ENCODE results near the gene MEGF11.

The MEGF11 gene

DNA sequence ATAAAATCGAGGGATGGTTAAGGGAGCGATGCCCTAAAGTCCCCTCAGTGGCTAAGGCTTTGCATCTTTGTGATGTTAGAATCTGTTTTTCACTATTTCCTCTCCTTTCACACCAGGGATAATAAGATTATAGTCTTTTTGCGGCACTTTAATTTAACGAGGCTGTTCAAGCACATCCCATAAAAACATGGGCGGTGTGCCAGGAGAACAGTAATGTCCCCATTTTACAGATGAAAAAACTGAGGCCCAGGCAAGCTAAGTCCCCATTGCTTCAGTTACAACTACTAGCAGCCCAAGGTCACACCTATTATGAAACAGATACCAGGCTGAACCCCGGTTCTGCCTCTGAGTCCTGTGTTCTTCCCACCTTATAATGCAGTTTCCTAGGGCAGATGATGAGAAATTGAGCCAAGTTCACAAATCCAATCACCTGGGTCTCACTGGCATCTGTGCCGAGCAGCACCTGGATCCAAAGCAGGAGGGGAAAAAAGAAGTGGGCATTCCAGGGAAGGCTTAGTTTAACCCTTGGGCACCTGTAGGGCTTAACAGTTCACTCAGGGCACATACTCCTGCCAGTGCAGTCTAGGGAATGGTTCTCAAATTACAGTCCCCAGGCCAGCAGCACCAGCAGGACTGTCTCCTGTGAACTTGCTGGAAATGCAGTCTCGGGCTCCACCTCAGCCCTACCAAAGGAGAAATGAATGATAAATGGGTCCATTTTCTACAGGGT, 215.0 kb downstream of the MEGF11 start:
- DNase-seq (ENCODE audit: low spot score) = no peak
- FAIRE-seq = no peak

GRCh38 chr15:66036859-66037258, 216.7 kb downstream of the MEGF11 start:
- no peak for DNase-seq (ENCODE audit: low spot score)
- no peak for FAIRE-seq

- no peak for FAIRE-seq
- no peak for DNase-seq (ENCODE audit: low spot score)
These were observed 217.6 kb downstream of the MEGF11 start for GRCh38 chr15:66035901-66036300.

DNA sequence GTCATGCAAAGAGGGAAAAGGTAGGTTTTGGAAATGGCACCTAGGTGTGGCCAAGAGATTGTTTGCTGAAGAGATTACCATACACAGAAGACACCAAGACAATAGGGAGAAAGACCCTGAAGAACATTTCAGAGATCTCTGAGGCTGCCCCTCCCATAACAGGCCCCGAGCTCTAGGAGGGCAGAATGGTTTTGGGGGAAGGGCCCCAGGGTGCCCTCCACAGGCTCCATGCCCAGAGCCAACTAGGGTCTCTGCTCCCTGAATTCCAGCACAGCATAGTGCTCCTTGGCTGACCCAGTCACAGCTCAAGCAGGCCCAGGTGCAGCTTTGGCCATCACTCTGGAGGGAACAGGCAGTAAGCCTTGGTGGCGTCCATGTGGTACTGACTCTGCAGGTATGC, 220.4 kb downstream of the MEGF11 start:
- FAIRE-seq (peak; percentile 66), DNase-seq (ENCODE audit: low spot score) (no peak)

GRCh38 chr15:66032006-66032405, 221.5 kb downstream of the MEGF11 start:
- FAIRE-seq (no peak), DNase-seq (ENCODE audit: low spot score) (no peak)

GRCh38 chr15:66030650-66031049, 222.9 kb downstream of the MEGF11 start:
- FAIRE-seq (no peak), DNase-seq (ENCODE audit: low spot score) (no peak)

DNA sequence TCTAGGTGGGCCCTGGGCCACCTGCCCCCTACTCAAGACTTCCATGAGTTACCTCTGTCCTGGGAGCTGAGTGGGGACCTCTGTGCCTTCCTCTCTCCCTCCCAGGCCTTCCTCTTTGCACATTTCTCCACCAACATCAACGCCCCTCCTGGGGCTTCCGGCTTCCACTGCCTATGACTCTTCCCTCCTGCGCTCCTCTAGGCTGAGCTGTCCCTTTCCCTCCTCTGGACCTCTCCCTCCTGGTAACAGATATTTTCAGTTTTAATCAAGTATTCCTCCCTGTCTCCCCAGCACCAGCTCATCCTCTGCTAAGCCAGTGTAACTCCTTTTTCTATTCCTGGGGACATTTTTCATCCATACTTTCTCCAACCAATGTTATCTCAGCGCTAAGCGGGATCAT, 223.9 kb downstream of the MEGF11 start:
- FAIRE-seq (no peak), DNase-seq (ENCODE audit: low spot score) (no peak)

GRCh38 chr15:66027268-66027805, 226.2 kb downstream of the MEGF11 start:
- DNase-seq (ENCODE audit: low spot score) (peak; percentile 80), FAIRE-seq (peak; percentile 85)

GRCh38 chr15:66025972-66026371, 227.6 kb downstream of the MEGF11 start:
- no peak for DNase-seq (ENCODE audit: low spot score)
- FAIRE-seq = no peak

- DNase-seq (ENCODE audit: low spot score) (no peak), FAIRE-seq (peak; percentile 53)
These were observed 228.5 kb downstream of the MEGF11 start for GRCh38 chr15:66025015-66025452.

DNA sequence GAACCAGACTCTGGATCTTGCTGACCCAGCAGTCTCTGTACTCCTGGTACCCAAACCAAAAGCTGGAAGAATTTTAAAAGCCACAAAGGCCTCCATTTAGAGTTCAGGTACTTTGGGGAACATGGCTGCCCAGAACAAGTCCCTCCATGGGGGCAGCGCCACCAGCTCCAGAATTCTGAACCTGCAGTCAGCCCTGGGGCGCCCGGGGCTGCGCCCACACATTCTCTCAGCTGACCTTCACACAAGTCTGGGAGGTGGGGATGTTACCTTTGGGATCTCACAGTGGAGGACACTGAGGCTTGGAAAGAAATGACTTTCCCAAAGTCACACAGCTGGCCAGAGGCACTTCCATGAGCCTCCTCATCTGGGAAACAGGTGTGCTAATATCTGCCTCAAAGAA, 229.4 kb downstream of the MEGF11 start:
- no peak for DNase-seq (ENCODE audit: low spot score)
- no peak for FAIRE-seq

DNA sequence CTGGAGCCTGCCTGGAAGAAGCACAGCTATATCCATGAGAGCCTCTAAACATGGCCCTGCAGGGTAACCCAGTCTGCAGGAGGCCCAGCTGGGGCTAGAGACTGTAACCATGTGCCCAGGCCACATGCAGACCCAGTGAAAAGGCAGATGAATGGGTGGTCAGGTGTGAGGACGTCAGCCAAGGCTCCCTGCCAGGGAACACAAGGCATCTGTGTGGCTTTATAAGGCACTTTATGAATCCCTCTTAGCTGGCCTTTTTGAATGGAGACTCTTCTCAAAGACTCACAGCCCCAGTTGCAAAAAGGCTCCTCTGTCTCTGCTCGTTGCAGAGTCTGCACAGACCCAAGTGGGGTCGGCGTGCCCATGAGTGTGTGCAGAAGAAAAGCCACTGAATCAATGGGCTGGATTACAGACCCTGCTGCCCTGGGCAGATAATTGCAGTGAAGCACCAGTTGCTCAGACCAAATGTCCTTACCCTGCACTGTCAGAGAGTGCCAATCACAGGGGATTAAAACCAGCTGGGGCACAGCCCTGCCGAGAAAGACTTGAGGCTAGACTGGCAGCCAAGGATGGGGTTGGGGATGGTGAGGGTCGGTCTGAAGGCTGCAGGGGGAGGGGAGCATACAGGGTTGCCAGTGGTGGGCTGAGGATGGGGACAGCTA, 230.1 kb downstream of the MEGF11 start:
- DNase-seq (ENCODE audit: low spot score) (no peak), FAIRE-seq (no peak)

GRCh38 chr15:66022163-66022525, 231.4 kb downstream of the MEGF11 start:
- DNase-seq (ENCODE audit: low spot score) (no peak), FAIRE-seq (no peak)

GRCh38 chr15:66021496-66022162, 231.9 kb downstream of the MEGF11 start:
- DNase-seq (ENCODE audit: low spot score) = no peak
- FAIRE-seq = no peak

GRCh38 chr15:66019826-66020398, 233.6 kb downstream of the MEGF11 start:
- DNase-seq (ENCODE audit: low spot score) = no peak
- peak; percentile 87 for FAIRE-seq

- no peak for DNase-seq (ENCODE audit: low spot score)
- FAIRE-seq = no peak
These were observed 234.2 kb downstream of the MEGF11 start for GRCh38 chr15:66019368-66019767.

DNA sequence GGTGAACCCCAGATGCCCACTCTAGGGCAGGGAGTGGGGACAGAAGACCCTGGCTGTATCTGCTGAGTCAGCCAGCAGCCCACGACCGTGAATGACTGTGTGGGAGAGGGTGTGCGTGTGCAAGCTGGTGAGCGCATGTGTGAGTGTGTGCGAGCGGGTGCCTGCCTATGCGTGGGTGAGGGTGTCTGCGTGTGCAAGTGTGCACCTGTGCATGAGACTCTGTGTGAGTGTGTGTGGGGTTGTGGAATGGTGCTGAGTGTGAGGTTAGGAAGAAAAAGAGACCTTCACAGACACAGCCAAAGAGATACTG, 235.1 kb downstream of the MEGF11 start:
- no peak for DNase-seq (ENCODE audit: low spot score)
- no peak for FAIRE-seq

GRCh38 chr15:66017792-66018487, 235.6 kb downstream of the MEGF11 start:
- no peak for DNase-seq (ENCODE audit: low spot score)
- FAIRE-seq = no peak

DNA sequence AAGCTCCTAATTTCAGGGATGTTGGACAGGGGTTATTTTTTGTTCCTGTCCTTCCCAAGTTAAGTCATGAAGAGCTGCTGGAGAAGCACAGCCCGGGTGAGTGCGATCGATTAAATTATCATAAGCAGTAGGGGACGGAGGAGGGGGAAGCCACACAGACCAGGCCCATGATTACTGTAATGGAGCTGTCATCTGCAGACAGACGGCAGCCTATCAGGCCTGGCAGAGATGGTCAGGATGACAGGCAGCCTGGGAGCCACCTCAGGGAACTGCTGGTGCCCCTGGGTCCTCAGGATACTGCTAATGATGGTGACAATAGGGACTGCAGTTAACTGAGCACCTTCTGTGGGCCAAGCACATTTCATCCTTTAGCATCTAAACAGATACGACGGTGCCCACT, 236.6 kb downstream of the MEGF11 start:
- no peak for FAIRE-seq
- DNase-seq (ENCODE audit: low spot score) = no peak

GRCh38 chr15:66016199-66016598, 237.4 kb downstream of the MEGF11 start:
- DNase-seq (ENCODE audit: low spot score) = no peak
- no peak for FAIRE-seq

- no peak for DNase-seq (ENCODE audit: low spot score)
- peak; percentile 27 for FAIRE-seq
These were observed 238.8 kb downstream of the MEGF11 start for GRCh38 chr15:66014635-66015182.

All from urothelium cell line (cell line).